ENCODE measurements around the gene GAGE13.
"Not testable (repeated sequence)": the region's sequence is repeated elsewhere in the genome, so short reads cannot be mapped to it uniquely, and the experiment has no call there.

Gene GAGE13

DNA sequence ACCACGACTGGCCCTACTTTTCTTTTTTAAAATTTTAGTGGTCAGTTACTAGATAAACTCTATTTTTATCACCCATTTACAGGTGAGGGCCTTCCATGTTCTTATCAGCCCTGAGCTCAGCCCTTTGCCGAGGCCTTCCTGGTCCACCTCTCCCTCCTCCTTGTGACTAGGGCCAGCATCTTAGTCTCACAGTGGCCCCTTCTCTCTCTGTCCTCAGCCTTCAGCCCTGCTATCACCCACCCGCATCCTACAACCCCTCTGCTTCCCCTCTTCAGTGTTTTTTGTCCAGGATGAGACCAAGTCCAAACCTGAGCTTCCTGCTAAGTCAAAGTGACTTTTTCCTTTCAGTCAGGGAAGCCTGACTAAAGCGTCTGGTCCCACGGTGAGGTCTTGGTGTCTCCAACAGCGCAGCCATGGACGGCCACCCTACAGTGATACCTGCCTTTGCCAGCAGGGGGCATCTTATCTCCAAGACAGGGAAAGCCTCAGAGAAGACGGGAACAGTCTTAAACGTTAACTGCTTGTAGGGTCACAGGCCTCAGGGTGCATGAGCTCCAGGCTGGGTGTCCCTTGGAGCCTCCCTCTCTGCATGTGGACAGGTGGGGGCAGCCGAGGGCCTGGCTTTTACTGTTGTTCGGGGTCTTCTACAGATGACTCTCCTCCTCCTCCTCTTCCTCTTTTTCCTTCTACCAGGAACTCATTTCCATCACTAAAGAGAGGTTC, 39.6 kb upstream of the GAGE13 start:
- Histone ChIP-seq H3K4me3 (ENCODE audit: insufficient read length, low read depth) (no peak overlapping the region), H3K9me3 (ENCODE audit: insufficient read depth, low read length) (no peaks in the 10 kb centered on the region), H3K4me1 (ENCODE audit: insufficient read depth, insufficient read length) (peaks cover 7% of the 10 kb centered on the region), H3K36me3 (ENCODE audit: insufficient read depth, insufficient read length, low read length) (peaks cover under 1% of the 10 kb centered on the region), H3K9ac (ENCODE audit: insufficient read length, low read depth) (no peak overlapping the region), H3K27me3 (ENCODE audit: insufficient read depth, insufficient read length) (no peaks in the 10 kb centered on the region)
- DNase-seq (ENCODE audit: low read depth, low spot score), result peak; percentile 62
- TF ChIP-seq YY1 (IDR thresholded peaks at IDR 0.05; ENCODE audit: insufficient read depth, insufficient read length), result no peak
- no peak for TF ChIP-seq ZNF274 (IDR thresholded peaks at IDR 0.05; ENCODE audit: low read depth, low read length)
- no peak for TF ChIP-seq SUZ12 (IDR thresholded peaks at IDR 0.05; ENCODE audit: extremely low read depth, insufficient read depth, insufficient read length)

- TF ChIP-seq ZNF274 (IDR thresholded peaks at IDR 0.05; ENCODE audit: low read depth, low read length), result no peak
- no peak for TF ChIP-seq YY1 (IDR thresholded peaks at IDR 0.05; ENCODE audit: insufficient read depth, insufficient read length)
- no peak for TF ChIP-seq SUZ12 (IDR thresholded peaks at IDR 0.05; ENCODE audit: extremely low read depth, insufficient read depth, insufficient read length)
- no peak overlapping the region for H3K4me3 ChIP-seq (ENCODE audit: insufficient read length, low read depth)
- peak overlapping the region; percentile 50 for H3K9ac ChIP-seq (ENCODE audit: insufficient read length, low read depth)
- H3K4me1 ChIP-seq (ENCODE audit: insufficient read depth, insufficient read length), result peaks cover 7% of the 10 kb centered on the region
- no peaks in the 10 kb centered on the region for H3K36me3 ChIP-seq (ENCODE audit: insufficient read depth, insufficient read length, low read length)
- no peaks in the 10 kb centered on the region for H3K27me3 ChIP-seq (ENCODE audit: insufficient read depth, insufficient read length)
- H3K9me3 ChIP-seq (ENCODE audit: insufficient read depth, low read length), result no peaks in the 10 kb centered on the region
- no peak for DNase-seq (ENCODE audit: low read depth, low spot score)
Observed at GRCh38 chrX:49292400-49293362, 38.7 kb upstream of the GAGE13 start.

DNA sequence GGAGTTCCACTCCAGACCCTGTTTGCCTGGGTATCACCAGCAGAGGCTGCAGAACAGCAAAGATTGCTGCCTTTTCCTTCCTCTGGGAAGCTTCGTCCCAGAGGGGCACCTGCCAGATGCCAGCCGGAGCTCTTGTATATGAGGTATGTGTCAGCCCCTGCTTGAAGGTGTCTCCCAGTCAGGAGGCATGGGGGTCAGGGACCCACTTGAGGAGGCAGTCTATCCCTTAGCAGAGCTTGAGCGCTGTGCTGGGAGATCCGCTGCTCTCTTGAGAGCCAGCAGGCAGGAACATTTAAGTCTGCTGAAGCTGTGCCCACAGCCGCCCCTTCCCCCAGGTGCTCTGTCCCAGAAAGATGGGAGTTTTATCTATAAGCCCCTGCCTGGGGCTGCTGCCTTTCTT, 32.1 kb upstream of the GAGE13 start:
- H3K9me3 ChIP-seq (ENCODE audit: insufficient read depth, low read length); H3K4me1 ChIP-seq (ENCODE audit: insufficient read depth, insufficient read length); H3K4me3 ChIP-seq (ENCODE audit: insufficient read length, low read depth); H3K36me3 ChIP-seq (ENCODE audit: insufficient read depth, insufficient read length, low read length); H3K9ac ChIP-seq (ENCODE audit: insufficient read length, low read depth); DNase-seq (ENCODE audit: low read depth, low spot score); H3K27me3 ChIP-seq (ENCODE audit: insufficient read depth, insufficient read length): not testable (repeated sequence)

- no peak for DNase-seq (ENCODE audit: low read depth, low spot score)
- no peak overlapping the region for H3K4me3 ChIP-seq (ENCODE audit: insufficient read length, low read depth)
- TF ChIP-seq SUZ12 (IDR thresholded peaks at IDR 0.05; ENCODE audit: extremely low read depth, insufficient read depth, insufficient read length) (no peak), ZNF274 (IDR thresholded peaks at IDR 0.05; ENCODE audit: low read depth, low read length) (no peak), YY1 (IDR thresholded peaks at IDR 0.05; ENCODE audit: insufficient read depth, insufficient read length) (no peak)
- H3K9ac ChIP-seq (ENCODE audit: insufficient read length, low read depth), result no peak overlapping the region
- H3K27me3 ChIP-seq (ENCODE audit: insufficient read depth, insufficient read length), result no peaks in the 10 kb centered on the region
- H3K36me3 ChIP-seq (ENCODE audit: insufficient read depth, insufficient read length, low read length), result no peaks in the 10 kb centered on the region
- no peaks in the 10 kb centered on the region for H3K4me1 ChIP-seq (ENCODE audit: insufficient read depth, insufficient read length)
- H3K9me3 ChIP-seq (ENCODE audit: insufficient read depth, low read length), result no peaks in the 10 kb centered on the region
Observed at GRCh38 chrX:49300703-49301102, 30.7 kb upstream of the GAGE13 start.

- Histone ChIP-seq H3K4me1 (ENCODE audit: insufficient read depth, insufficient read length) (no peaks in the 10 kb centered on the region), H3K36me3 (ENCODE audit: insufficient read depth, insufficient read length, low read length) (no peaks in the 10 kb centered on the region)
Observed at GRCh38 chrX:49303346-49303745, 28.0 kb upstream of the GAGE13 start, which contains the start of gene GAGE10. TSS of gene GAGE10 (plus strand) at chrX:49303646. CDS start at chrX:49304860, 1,214 bp downstream.

DNA sequence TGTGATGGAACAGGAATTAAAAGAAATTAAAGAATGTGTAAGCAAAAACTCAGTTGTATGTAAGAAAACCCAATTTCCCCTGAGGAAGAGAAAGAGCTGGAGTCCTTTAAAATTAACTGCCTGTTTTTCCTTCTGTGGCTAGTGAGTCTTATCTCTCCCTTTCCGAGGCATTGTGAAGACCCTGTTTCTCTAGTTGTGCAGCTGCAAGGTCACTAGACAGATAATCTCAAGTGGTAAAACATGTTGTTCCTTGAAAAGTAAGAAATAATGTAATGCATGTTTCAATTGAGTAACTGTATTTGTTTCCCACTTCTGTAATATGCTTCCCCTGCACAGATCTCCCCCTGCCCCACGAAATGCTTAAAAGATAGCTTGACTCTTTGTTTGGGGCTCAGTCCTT, 23.6 kb upstream of the GAGE13 start:
- DNase-seq (ENCODE audit: low read depth, low spot score); H3K36me3 ChIP-seq (ENCODE audit: insufficient read depth, insufficient read length, low read length); H3K27me3 ChIP-seq (ENCODE audit: insufficient read depth, insufficient read length); H3K4me1 ChIP-seq (ENCODE audit: insufficient read depth, insufficient read length); H3K4me3 ChIP-seq (ENCODE audit: insufficient read length, low read depth); H3K9ac ChIP-seq (ENCODE audit: insufficient read length, low read depth); H3K9me3 ChIP-seq (ENCODE audit: insufficient read depth, low read length): not testable (repeated sequence)

More at GRCh38 chrX:49303346-49303745, 28.0 kb upstream of the GAGE13 start, which contains the start of gene GAGE10:
- Histone ChIP-seq H3K27me3 (ENCODE audit: insufficient read depth, insufficient read length) (no peaks in the 10 kb centered on the region), H3K9me3 (ENCODE audit: insufficient read depth, low read length) (no peaks in the 10 kb centered on the region), H3K9ac (ENCODE audit: insufficient read length, low read depth) (no peak within 1 kb of the TSS), H3K4me3 (ENCODE audit: insufficient read length, low read depth) (no peak within 1 kb of the TSS)
- no peak for TF ChIP-seq ZNF274 (IDR thresholded peaks at IDR 0.05; ENCODE audit: low read depth, low read length)
- no peak for TF ChIP-seq SUZ12 (IDR thresholded peaks at IDR 0.05; ENCODE audit: extremely low read depth, insufficient read depth, insufficient read length)
- no peak for TF ChIP-seq YY1 (IDR thresholded peaks at IDR 0.05; ENCODE audit: insufficient read depth, insufficient read length)
- DNase-seq (ENCODE audit: low read depth, low spot score), result no peak

GRCh38 chrX:49308604-49309269, 22.6 kb upstream of the GAGE13 start:
- Histone ChIP-seq H3K9ac (ENCODE audit: insufficient read length, low read depth) (no peak overlapping the region), H3K4me1 (ENCODE audit: insufficient read depth, insufficient read length) (peaks cover 5% of the 10 kb centered on the region), H3K9me3 (ENCODE audit: insufficient read depth, low read length) (no peaks in the 10 kb centered on the region), H3K27me3 (ENCODE audit: insufficient read depth, insufficient read length) (no peaks in the 10 kb centered on the region), H3K4me3 (ENCODE audit: insufficient read length, low read depth) (no peak overlapping the region), H3K36me3 (ENCODE audit: insufficient read depth, insufficient read length, low read length) (no peaks in the 10 kb centered on the region)
- TF ChIP-seq SUZ12 (IDR thresholded peaks at IDR 0.05; ENCODE audit: extremely low read depth, insufficient read depth, insufficient read length), result no peak
- TF ChIP-seq ZNF274 (IDR thresholded peaks at IDR 0.05; ENCODE audit: low read depth, low read length), result no peak
- no peak for TF ChIP-seq YY1 (IDR thresholded peaks at IDR 0.05; ENCODE audit: insufficient read depth, insufficient read length)
- DNase-seq (ENCODE audit: low read depth, low spot score), result no peak
